ENCODE results near the gene CERS6.

GRCh38 chr2:168801961-168802858 lies 346.1 kb downstream of the CERS6 start, which contains the start of gene NOSTRIN:
- TF ChIP-seq POLR2AphosphoS5 (IDR thresholded peaks at IDR 0.05; ENCODE audit: borderline replicate concordance, low read depth, low read length) (no peak), FOXP2 (optimal IDR thresholded peaks at IDR 0.05; ENCODE audit: control extremely low read depth, extremely low read length, insufficient read depth) (no peak)

Measured in SK-N-MC (cell line).